Stimulated activated effector memory CD8-positive, alpha-beta T cell treated with anti-CD3 and anti-CD28 coated beads, Interleukin-12 subunit alpha, Interleukin-12 subunit beta, amount 100 ng/mL, for 72 hours (primary cell): Measurements from ENCODE around the gene FAM193A.
"Not testable (repeated sequence)": the region's sequence is repeated elsewhere in the genome, so short reads cannot be mapped to it uniquely, and the experiment has no call there.

ENCODE experiments used
- ATAC-seq: fragments of 150-1000 bp; cut with Tn5 transposase; 2 replicates; pipeline ENCODE4 v1.10.0; 2021
- DNase-seq, 2 donors: peaks; one replicate each; pipeline ENCODE4 v3.0.0; 2021 to 2022; ENCODE audit warnings: low spot score in 2 of 2
- H3K27ac Mint-ChIP-seq: one replicate; pipeline ENCODE4 v1.8.0; 2022; ENCODE audit warnings: mild to moderate bottlenecking, mixed read lengths
- H3K36me3 Mint-ChIP-seq: one replicate; pipeline ENCODE4 v1.8.0; 2022; ENCODE audit warnings: mild to moderate bottlenecking, mixed read lengths
- H3K4me1 Mint-ChIP-seq: one replicate; pipeline ENCODE4 v1.8.0; 2022; ENCODE audit warnings: mixed read lengths
- H3K4me3 Mint-ChIP-seq: one replicate; pipeline ENCODE4 v1.8.0; 2022; ENCODE audit warnings: mild to moderate bottlenecking, mixed read lengths
- H3K9me3 Mint-ChIP-seq: one replicate; pipeline ENCODE4 v1.8.0; 2022; ENCODE audit warnings: mixed read lengths

FAM193A gene

GRCh38 chr4:2510351-2511259 lies 25.8 kb upstream of the FAM193A start:
- no peak for DNase-seq
- ATAC-seq, result peak; percentile 38
- no peaks in the 10 kb centered on the region for H3K9me3 Mint-ChIP-seq
- H3K27ac Mint-ChIP-seq, result peak overlapping the region; percentile 84
- H3K4me1 Mint-ChIP-seq, result peaks cover 42% of the 10 kb centered on the region
- no peak overlapping the region for H3K4me3 Mint-ChIP-seq
- peaks cover 95% of the 10 kb centered on the region for H3K36me3 Mint-ChIP-seq

DNA sequence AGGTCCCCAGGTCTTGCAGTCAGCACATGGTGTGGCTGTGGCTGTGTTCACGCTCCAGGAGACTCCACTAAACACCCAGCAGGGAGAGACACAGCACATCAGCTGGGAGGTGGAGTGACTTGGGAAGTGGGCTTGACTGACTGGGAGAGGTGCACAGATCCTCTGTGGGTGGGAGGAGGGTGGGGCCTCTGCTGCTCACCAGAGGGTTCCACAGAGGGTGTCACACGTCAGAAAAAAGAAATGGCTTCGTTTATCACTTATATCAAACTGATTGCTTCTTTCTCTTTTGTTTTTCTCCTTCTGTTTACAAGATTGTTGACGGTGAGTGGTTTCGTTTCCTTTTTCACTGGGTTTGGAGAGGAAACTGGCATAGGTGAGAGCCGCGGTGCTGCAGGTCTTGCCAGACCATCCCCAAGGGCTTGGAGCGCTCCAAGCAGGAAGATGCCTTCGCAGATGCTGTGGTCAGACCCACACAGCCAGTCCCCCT lies 24.8 kb upstream of the FAM193A start:
- no peaks in the 10 kb centered on the region for H3K9me3 Mint-ChIP-seq
- peak overlapping the region; percentile 93 for H3K27ac Mint-ChIP-seq
- H3K4me1 Mint-ChIP-seq, result peaks cover 36% of the 10 kb centered on the region
- no peak for DNase-seq
- peak; percentile 19 for ATAC-seq
- H3K4me3 Mint-ChIP-seq, result no peak overlapping the region
- peaks cover 95% of the 10 kb centered on the region for H3K36me3 Mint-ChIP-seq

- Mint-ChIP-seq H3K4me1 (peaks cover 36% of the 10 kb centered on the region), H3K9me3 (no peaks in the 10 kb centered on the region), H3K27ac (peak overlapping the region; percentile 93), H3K4me3 (no peak overlapping the region), H3K36me3 (peaks cover 95% of the 10 kb centered on the region)
- ATAC-seq, result no peak
- no peak for DNase-seq
These were observed 23.9 kb upstream of the FAM193A start for GRCh38 chr4:2512396-2513135.

GRCh38 chr4:2514193-2514592 lies 22.3 kb upstream of the FAM193A start:
- not testable (repeated sequence) for H3K9me3 Mint-ChIP-seq, DNase-seq, ATAC-seq, H3K4me3 Mint-ChIP-seq, H3K27ac Mint-ChIP-seq
- peaks cover 86% of the 10 kb centered on the region for H3K36me3 Mint-ChIP-seq
- H3K4me1 Mint-ChIP-seq, result peaks cover 28% of the 10 kb centered on the region

- ATAC-seq, H3K4me3 Mint-ChIP-seq, H3K27ac Mint-ChIP-seq, H3K9me3 Mint-ChIP-seq, DNase-seq: not testable (repeated sequence)
- Mint-ChIP-seq H3K4me1 (peaks cover 22% of the 10 kb centered on the region), H3K36me3 (peaks cover 81% of the 10 kb centered on the region)
These were observed 21.5 kb upstream of the FAM193A start for GRCh38 chr4:2514944-2515343.

GRCh38 chr4:2515830-2516550 lies 20.5 kb upstream of the FAM193A start:
- no peak for ATAC-seq
- peak overlapping the region; percentile 26 for H3K27ac Mint-ChIP-seq
- no peaks in the 10 kb centered on the region for H3K9me3 Mint-ChIP-seq
- H3K4me3 Mint-ChIP-seq, result no peak overlapping the region
- H3K36me3 Mint-ChIP-seq, result peaks cover 77% of the 10 kb centered on the region
- DNase-seq, result no peak
- peaks cover 12% of the 10 kb centered on the region for H3K4me1 Mint-ChIP-seq

- peaks cover 75% of the 10 kb centered on the region for H3K36me3 Mint-ChIP-seq
These were observed 19.8 kb upstream of the FAM193A start for GRCh38 chr4:2516635-2517034.

GRCh38 chr4:2526559-2526958 lies 9.9 kb upstream of the FAM193A start:
- no peak overlapping the region for H3K27ac Mint-ChIP-seq
- DNase-seq, result no peak
- H3K4me1 Mint-ChIP-seq, result no peaks in the 10 kb centered on the region
- no peaks in the 10 kb centered on the region for H3K9me3 Mint-ChIP-seq
- H3K4me3 Mint-ChIP-seq, result no peak overlapping the region
- ATAC-seq, result no peak
- peaks cover 16% of the 10 kb centered on the region for H3K36me3 Mint-ChIP-seq

More at GRCh38 chr4:2516635-2517034, 19.8 kb upstream of the FAM193A start:
- DNase-seq (no peak), ATAC-seq (no peak)
- H3K9me3 Mint-ChIP-seq, result no peaks in the 10 kb centered on the region
- no peak overlapping the region for H3K4me3 Mint-ChIP-seq
- peak overlapping the region; percentile 26 for H3K27ac Mint-ChIP-seq
- H3K4me1 Mint-ChIP-seq, result peaks cover 11% of the 10 kb centered on the region

DNA sequence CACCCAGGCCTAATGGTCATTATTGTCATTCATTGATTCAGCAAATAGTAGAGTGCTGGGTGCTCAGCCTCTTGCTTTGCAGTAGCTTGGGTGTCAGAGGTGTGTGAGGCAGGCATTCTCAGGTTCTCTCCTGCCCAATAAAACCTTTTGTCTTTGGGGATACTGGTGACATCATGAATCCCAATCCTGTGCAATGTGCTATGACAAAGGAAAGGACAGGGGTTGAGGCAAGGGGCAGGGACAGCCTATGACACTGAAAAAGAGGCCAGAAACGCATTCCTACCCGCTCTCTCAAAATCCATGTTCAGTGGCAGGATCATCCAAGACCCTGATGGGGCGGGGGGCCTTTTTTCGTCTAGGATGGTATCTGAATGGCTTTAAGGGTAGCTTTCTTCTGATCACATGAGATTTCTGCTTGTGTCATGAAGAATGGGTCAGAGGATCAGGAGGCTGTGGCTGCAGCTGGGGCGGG lies 1.5 kb upstream of the FAM193A start:
- Mint-ChIP-seq H3K36me3 (peaks cover 24% of the 10 kb centered on the region), H3K4me1 (peaks cover 9% of the 10 kb centered on the region), H3K4me3 (peak overlapping the region; percentile 80), H3K27ac (peak overlapping the region; percentile 93), H3K9me3 (no peaks in the 10 kb centered on the region)
- no peak for ATAC-seq
- DNase-seq, result no peak

- peaks cover 9% of the 10 kb centered on the region for H3K4me1 Mint-ChIP-seq
- ATAC-seq, result peak; percentile 47
- H3K36me3 Mint-ChIP-seq, result peaks cover 27% of the 10 kb centered on the region
- peak; percentile 36 to 81 for DNase-seq
- H3K4me3 Mint-ChIP-seq, result peak overlapping the region; percentile 80
- H3K9me3 Mint-ChIP-seq, result no peaks in the 10 kb centered on the region
- H3K27ac Mint-ChIP-seq, result peak overlapping the region; percentile 93
These were observed 863 bp upstream of the FAM193A start for GRCh38 chr4:2535376-2536192.

DNA sequence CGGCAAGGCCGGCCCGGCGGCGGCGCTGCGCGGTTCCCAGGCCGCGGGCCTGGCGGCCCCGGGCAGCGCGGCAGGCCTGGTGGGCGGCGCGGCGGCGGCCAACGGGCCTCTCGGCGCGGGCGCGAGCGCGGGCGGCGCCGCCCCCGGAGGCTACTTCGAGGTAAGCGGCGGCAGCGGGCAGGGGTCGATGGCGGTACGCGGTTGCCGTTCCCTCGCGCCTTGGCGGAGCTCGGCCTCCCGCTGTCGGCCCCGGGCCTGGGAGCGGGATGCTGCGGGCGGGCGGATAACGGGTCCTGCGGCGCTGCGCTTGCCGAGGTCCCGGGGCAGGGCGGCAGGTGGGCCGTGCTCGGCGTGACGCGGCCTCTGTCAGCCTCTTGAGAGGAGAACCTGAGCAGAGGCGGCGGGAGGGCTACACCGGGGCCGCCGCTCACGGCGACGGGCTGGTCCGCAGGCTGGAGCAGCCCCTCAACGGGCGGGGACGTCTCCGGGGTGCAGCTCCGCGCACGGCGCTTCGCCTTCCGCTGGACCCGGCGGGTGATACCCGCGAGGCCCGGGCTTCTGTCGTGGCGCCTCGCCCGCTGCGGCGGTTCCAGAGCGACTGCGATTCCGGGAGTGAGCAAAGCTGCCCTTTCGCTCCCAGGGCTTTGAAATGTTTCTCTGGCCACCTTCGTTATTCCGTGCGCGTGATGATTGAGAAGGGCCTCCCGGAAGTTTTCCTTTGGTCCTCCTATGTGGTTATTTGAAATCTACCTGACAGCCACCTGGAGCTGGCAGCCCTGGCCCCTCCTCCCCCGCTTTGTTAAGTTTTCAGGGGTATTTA lies 774 bp downstream of the FAM193A start:
- Mint-ChIP-seq H3K27ac (peak overlapping the region; percentile 93), H3K4me1 (peaks cover 9% of the 10 kb centered on the region), H3K4me3 (peak overlapping the region; percentile 80), H3K36me3 (peaks cover 39% of the 10 kb centered on the region), H3K9me3 (no peaks in the 10 kb centered on the region)
- ATAC-seq (peak; percentile 37), DNase-seq (peak; percentile 62 to 86)

DNA sequence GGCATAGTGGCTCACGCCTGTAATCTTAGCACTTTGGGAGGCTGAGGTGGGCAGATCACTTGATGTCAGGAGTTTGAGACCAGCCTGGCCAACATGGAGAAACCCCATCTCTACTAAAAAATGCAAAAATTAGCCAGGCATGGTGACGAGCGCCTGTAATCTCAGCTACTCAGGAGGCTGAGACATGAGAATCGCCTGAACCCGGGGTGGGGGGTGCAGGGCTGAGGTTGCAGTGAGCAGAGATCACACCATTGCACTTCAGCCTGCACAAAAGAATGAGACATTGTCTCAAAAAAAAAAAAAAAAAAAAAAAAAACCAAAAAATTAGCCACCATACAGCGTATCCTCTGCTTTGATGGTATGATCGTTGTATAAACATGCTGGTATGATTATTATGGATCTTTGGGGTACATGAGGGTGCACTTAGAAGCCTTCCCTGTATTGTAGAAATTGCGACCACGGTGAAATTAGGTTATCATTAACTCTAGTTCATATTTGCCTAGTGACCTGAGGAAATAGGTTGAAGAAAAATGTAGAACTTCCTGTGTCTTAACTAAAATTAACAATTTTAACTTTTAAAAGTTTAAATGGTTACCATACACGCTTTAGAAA lies 7.2 kb downstream of the FAM193A start:
- H3K4me1 Mint-ChIP-seq, result peaks cover 27% of the 10 kb centered on the region
- H3K9me3 Mint-ChIP-seq, H3K4me3 Mint-ChIP-seq, ATAC-seq, DNase-seq: not testable (repeated sequence)
- peak overlapping the region; percentile 43 for H3K27ac Mint-ChIP-seq
- peaks cover 22% of the 10 kb centered on the region for H3K36me3 Mint-ChIP-seq

GRCh38 chr4:2545321-2546013 lies 9.0 kb downstream of the FAM193A start:
- Mint-ChIP-seq H3K9me3 (no peaks in the 10 kb centered on the region), H3K4me1 (peaks cover 27% of the 10 kb centered on the region), H3K4me3 (no peak overlapping the region), H3K36me3 (peaks cover 12% of the 10 kb centered on the region), H3K27ac (peak overlapping the region; percentile 34)
- ATAC-seq (no peak), DNase-seq (no peak)
